Endothelial cell of umbilical vein (primary cell): ENCODE results near the gene ITGB2.

ENCODE experiments used
- EZH2 ChIP-seq: IDR thresholded peaks from 2 replicates; pipeline ENCODE4 v1.6.1; 2012; ENCODE audit warnings: borderline replicate concordance, low read depth, mild to moderate bottlenecking, moderate library complexity, low read length, inconsistent platforms; ENCODE audit not compliant: severe bottlenecking
- FOS ChIP-seq: IDR thresholded peaks from 2 replicates; pipeline ENCODE4 v1.6.1; 2011; ENCODE audit warnings: mild to moderate bottlenecking, low read length, moderate library complexity, borderline replicate concordance; ENCODE audit not compliant: insufficient read depth
- GATA2 ChIP-seq: IDR thresholded peaks from 2 replicates; pipeline ENCODE4 v1.7.0; 2011; ENCODE audit warnings: low read depth, mild to moderate bottlenecking, moderate library complexity, mixed read lengths, low read length; ENCODE audit not compliant: insufficient read length, insufficient read depth
- JUN ChIP-seq: IDR thresholded peaks from 2 replicates; pipeline ENCODE4 v1.6.1; 2011; ENCODE audit warnings: borderline replicate concordance, low read depth; ENCODE audit not compliant: insufficient read length, insufficient read depth
- MAX ChIP-seq: IDR thresholded peaks from 2 replicates; pipeline ENCODE4 v1.6.1; 2011; ENCODE audit not compliant: insufficient read depth, insufficient read length
- MYC ChIP-seq: IDR thresholded peaks from one replicate; pipeline ENCODE4 v1.6.1; 2011; ENCODE audit warnings: mild to moderate bottlenecking, low read depth, low read length
- POLR2A ChIP-seq: IDR thresholded peaks from 2 replicates; pipeline ENCODE4 v1.6.1; 2012; ENCODE audit warnings: low read depth, mild to moderate bottlenecking, control low read depth, low read length
- POLR2AphosphoS5 ChIP-seq: IDR thresholded peaks from 2 replicates; pipeline ENCODE4 v1.6.1; 2012; ENCODE audit warnings: low read depth, mild to moderate bottlenecking, control low read depth, low read length, moderate library complexity; ENCODE audit not compliant: insufficient read depth
- TF ChIP-seq, protein P1 (sequence below), 2 donors: IDR thresholded peaks; 1 replicate in 1 of 2; 2 replicates in 1 of 2; pipeline ENCODE4 v1.5.1; 2011; ENCODE audit warnings: low read length in 2 of 2, mild to moderate bottlenecking in 2 of 2, moderate library complexity in 2 of 2, control low read depth in 1 of 2, inconsistent platforms in 1 of 2, low read depth in 1 of 2; ENCODE audit not compliant: insufficient read depth in 1 of 2; ENCODE audit errors: extremely low read depth in 1 of 2

DNA sequence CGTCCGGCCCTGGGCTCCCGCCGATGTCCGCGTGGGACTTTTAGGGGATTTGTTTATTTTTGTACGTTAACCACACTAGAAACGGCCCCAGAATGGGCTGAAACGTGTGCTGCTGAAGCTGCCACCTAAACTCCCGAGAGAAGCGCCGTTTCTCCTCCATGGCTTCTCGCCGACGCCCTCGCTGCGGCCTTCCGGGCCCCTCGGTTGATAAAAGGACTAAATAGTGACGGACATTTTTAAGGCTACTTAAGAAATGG is 46.5 kb downstream of the ITGB2 start:
- TF ChIP-seq POLR2AphosphoS5: no peak
- TF ChIP-seq, protein P1, sequence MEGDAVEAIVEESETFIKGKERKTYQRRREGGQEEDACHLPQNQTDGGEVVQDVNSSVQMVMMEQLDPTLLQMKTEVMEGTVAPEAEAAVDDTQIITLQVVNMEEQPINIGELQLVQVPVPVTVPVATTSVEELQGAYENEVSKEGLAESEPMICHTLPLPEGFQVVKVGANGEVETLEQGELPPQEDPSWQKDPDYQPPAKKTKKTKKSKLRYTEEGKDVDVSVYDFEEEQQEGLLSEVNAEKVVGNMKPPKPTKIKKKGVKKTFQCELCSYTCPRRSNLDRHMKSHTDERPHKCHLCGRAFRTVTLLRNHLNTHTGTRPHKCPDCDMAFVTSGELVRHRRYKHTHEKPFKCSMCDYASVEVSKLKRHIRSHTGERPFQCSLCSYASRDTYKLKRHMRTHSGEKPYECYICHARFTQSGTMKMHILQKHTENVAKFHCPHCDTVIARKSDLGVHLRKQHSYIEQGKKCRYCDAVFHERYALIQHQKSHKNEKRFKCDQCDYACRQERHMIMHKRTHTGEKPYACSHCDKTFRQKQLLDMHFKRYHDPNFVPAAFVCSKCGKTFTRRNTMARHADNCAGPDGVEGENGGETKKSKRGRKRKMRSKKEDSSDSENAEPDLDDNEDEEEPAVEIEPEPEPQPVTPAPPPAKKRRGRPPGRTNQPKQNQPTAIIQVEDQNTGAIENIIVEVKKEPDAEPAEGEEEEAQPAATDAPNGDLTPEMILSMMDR (IDR thresholded peaks at IDR 0.05; ENCODE audit: extremely low read depth in 1 of 2, insufficient read depth in 1 of 2, low read depth in 1 of 2, low read length in 2 of 2): no peak
- no peak for TF ChIP-seq POLR2A
- no peak for TF ChIP-seq MYC
- no peak for TF ChIP-seq EZH2
- TF ChIP-seq JUN: no peak
- TF ChIP-seq MAX: no peak
- no peak for TF ChIP-seq FOS
- TF ChIP-seq GATA2: no peak
